Measurements from ENCODE around the gene FAAH. TPM values are rescaled to one million over a fixed set of nuclear protein-coding genes. Genes with fewer than 3 reads are reported as not detected.

FAAH gene
- total RNA-seq, 1 donor from 2014 or later: 14.1 TPM

GRCh38 chr1:46400421-46400820 lies 6.3 kb downstream of the FAAH start:
- Mint-ChIP-seq H3K27ac (ENCODE audit: unreplicated experiment) (no peak overlapping the region), H3K9me3 (ENCODE audit: low read depth) (no peaks in the 10 kb centered on the region), H3K27me3 (ENCODE audit: low read depth) (peaks cover 3% of the 10 kb centered on the region), H3K4me1 (ENCODE audit: low read depth) (peaks cover 13% of the 10 kb centered on the region), H3K36me3 (ENCODE audit: low read depth) (peaks cover 2% of the 10 kb centered on the region), H3K4me3 (ENCODE audit: unreplicated experiment) (no peak overlapping the region)
- no peak for DNase-seq (ENCODE audit: low spot score)
- no peak for TF ChIP-seq CTCF (IDR thresholded peaks at IDR 0.05)

GRCh38 chr1:46401154-46401913 lies 7.2 kb downstream of the FAAH start:
- Mint-ChIP-seq H3K27me3 (ENCODE audit: low read depth) (peaks cover 3% of the 10 kb centered on the region), H3K4me3 (ENCODE audit: unreplicated experiment) (no peak overlapping the region), H3K9me3 (ENCODE audit: low read depth) (no peaks in the 10 kb centered on the region)

GRCh38 chr1:46401964-46402626 lies 8.0 kb downstream of the FAAH start:
- no peak overlapping the region for H3K4me3 Mint-ChIP-seq (ENCODE audit: unreplicated experiment)
- H3K36me3 Mint-ChIP-seq (ENCODE audit: low read depth): peaks cover 2% of the 10 kb centered on the region
- no peak for TF ChIP-seq CTCF (IDR thresholded peaks at IDR 0.05)
- H3K27ac Mint-ChIP-seq (ENCODE audit: unreplicated experiment): no peak overlapping the region
- H3K4me1 Mint-ChIP-seq (ENCODE audit: low read depth): peaks cover 16% of the 10 kb centered on the region
- no peak for DNase-seq (ENCODE audit: low spot score)
- H3K9me3 Mint-ChIP-seq (ENCODE audit: low read depth): no peaks in the 10 kb centered on the region
- peaks cover 3% of the 10 kb centered on the region for H3K27me3 Mint-ChIP-seq (ENCODE audit: low read depth)

More at GRCh38 chr1:46401154-46401913, 7.2 kb downstream of the FAAH start:
- TF ChIP-seq CTCF (IDR thresholded peaks at IDR 0.05): no peak
- Mint-ChIP-seq H3K36me3 (ENCODE audit: low read depth) (peaks cover 2% of the 10 kb centered on the region), H3K4me1 (ENCODE audit: low read depth) (peaks cover 14% of the 10 kb centered on the region), H3K27ac (ENCODE audit: unreplicated experiment) (no peak overlapping the region)
- DNase-seq (ENCODE audit: low spot score): no peak

GRCh38 chr1:46403916-46404315 lies 9.8 kb downstream of the FAAH start:
- H3K36me3 Mint-ChIP-seq (ENCODE audit: low read depth): peaks cover 2% of the 10 kb centered on the region
- H3K27me3 Mint-ChIP-seq (ENCODE audit: low read depth): peaks cover 3% of the 10 kb centered on the region
- no peak overlapping the region for H3K4me3 Mint-ChIP-seq (ENCODE audit: unreplicated experiment)
- no peak overlapping the region for H3K27ac Mint-ChIP-seq (ENCODE audit: unreplicated experiment)
- peaks cover 17% of the 10 kb centered on the region for H3K4me1 Mint-ChIP-seq (ENCODE audit: low read depth)
- TF ChIP-seq CTCF (IDR thresholded peaks at IDR 0.05): no peak
- DNase-seq (ENCODE audit: low spot score): no peak
- H3K9me3 Mint-ChIP-seq (ENCODE audit: low read depth): no peaks in the 10 kb centered on the region

- Mint-ChIP-seq H3K9me3 (ENCODE audit: low read depth) (no peaks in the 10 kb centered on the region), H3K36me3 (ENCODE audit: low read depth) (peaks cover 2% of the 10 kb centered on the region), H3K27ac (ENCODE audit: unreplicated experiment) (no peak overlapping the region), H3K4me1 (ENCODE audit: low read depth) (peaks cover 13% of the 10 kb centered on the region), H3K27me3 (ENCODE audit: low read depth) (peaks cover 2% of the 10 kb centered on the region), H3K4me3 (ENCODE audit: unreplicated experiment) (no peak overlapping the region)
- DNase-seq (ENCODE audit: low spot score): no peak
- TF ChIP-seq CTCF (IDR thresholded peaks at IDR 0.05): no peak
These were observed 10.5 kb downstream of the FAAH start for GRCh38 chr1:46404482-46405196.
